Motor neuron (in vitro differentiated cells): ENCODE data around the gene TMEM54. TPM values are rescaled to one million over a fixed set of nuclear protein-coding genes. Genes with fewer than 3 reads are reported as not detected.

Experiments used
- ATAC-seq, 8 experiments: fragments of 200-7000 bp; cut with Tn5 transposase; replicated peaks in 6 of 8; 2 replicates each; pipeline ENCODE4 v1.8.0; 2021; ENCODE audit warnings: mild to moderate bottlenecking in 8 of 8, moderate library complexity in 8 of 8
- H3K27ac ChIP-seq, 2 donors: fragments of 250-450 bp; sonication (Bioruptor Pico); 2 replicates each; pipeline ENCODE4 v1.9.0; 2021; ENCODE audit warnings: antibody characterized with exemption in 2 of 2, mild to moderate bottlenecking in 2 of 2, moderate library complexity in 1 of 2
- H3K4me1 ChIP-seq, 2 donors: fragments of 250-450 bp; sonication (Bioruptor Pico); replicated peaks in 1 of 2; 2 replicates each; pipeline ENCODE4 v1.6.1; 2021; ENCODE audit warnings: antibody characterized with exemption in 2 of 2, mild to moderate bottlenecking in 2 of 2, moderate library complexity in 1 of 2
- H3K4me3 ChIP-seq, 5 donors: fragments of 250-450 bp; sonication (Bioruptor Pico); 2 replicates each; pipeline ENCODE4 v1.9.0; 2021; ENCODE audit warnings: antibody characterized with exemption in 5 of 5, mild to moderate bottlenecking in 5 of 5, moderate library complexity in 4 of 5
- WGBS, 10 experiments: fragments of 450-650 bp; shearing (Covaris generic); methylation state at CpG; one replicate each; pipeline ENCODE4 v1.0.0; 2022; 5-methylcytosine and 5-hydroxymethylcytosine counted together
- in situ Hi-C, 9 experiments: fragments of 400-800 bp; cut with MboI; loops; one replicate each; pipeline ENCODE4 v1.15.0; 2021; ENCODE audit warnings: low sequenced_read_pairs in 9 of 9, low pct_unique_long_range_greater_than_20kb in 2 of 9; ENCODE audit not compliant: unreplicated experiment in 9 of 9
- total RNA-seq, 8 experiments: library from RNA; unstranded; fragments of 300-600 nt; gene quantifications; 2 replicates each; pipeline versions ENCODE4 v1.2.3 to v1.2.4, GENCODE V29; 2022

TMEM54 gene
- total RNA-seq, 8 experiments from 2014 or later = 2.2 to 42.1 (median 8.2) TPM

- ATAC-seq = no peak
- Histone ChIP-seq H3K27ac (no peak overlapping the region), H3K4me3 (no peak overlapping the region), H3K4me1 (no peaks in the 10 kb centered on the region)
- 86 to 100% (median 100%) methylated on average over 1 to 2 of the region's 2 CpGs; no CpG with 5 or more reads in 3 of the 10 experiments for WGBS, 10 experiments
- in situ Hi-C loops = loop anchor here in 1 of 9 experiments (25.0 kb wide), 1 partner anchor 148 kb away; the partner anchor contains the start of gene SYNC
These were observed 41.3 kb downstream of the TMEM54 start for GRCh38 chr1:32859915-32860314.

DNA sequence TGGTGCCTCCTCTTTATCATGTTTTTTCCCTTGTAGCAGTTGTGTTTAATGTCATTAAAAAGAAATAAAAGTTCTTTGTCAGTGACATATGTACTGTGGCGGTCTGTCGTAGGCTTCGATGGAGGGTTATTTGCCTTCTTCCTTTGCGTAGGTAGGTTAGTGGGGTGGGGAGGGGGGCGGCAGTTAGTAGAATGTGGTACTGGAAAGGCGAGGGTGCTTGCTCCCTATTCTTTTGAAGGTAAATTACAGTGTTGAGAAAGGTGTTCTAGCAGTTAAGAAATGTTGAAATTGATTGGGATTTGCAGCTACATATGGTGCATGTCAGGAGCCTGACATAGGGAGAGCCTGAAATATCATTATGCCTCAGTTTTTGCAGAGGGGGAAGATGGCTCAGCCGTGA is 42.4 kb downstream of the TMEM54 start:
- Histone ChIP-seq H3K4me1 (no peaks in the 10 kb centered on the region), H3K4me3 (no peak overlapping the region), H3K27ac (no peak overlapping the region)
- WGBS, 10 experiments = 76 to 96% (median 92%) methylated on average over 4 to 7 of the region's 7 CpGs; no CpG with 5 or more reads in 1 of the 10 experiments
- no peak for ATAC-seq
- in situ Hi-C loops = loop anchor here in 1 of 9 experiments (25.0 kb wide), 1 partner anchor 146 kb away; the partner anchor contains the start of gene SYNC

- WGBS, 10 experiments = 86 to 100% (median 100%) methylated on average over 1 to 2 of the region's 2 CpGs
These were observed 43.1 kb downstream of the TMEM54 start for GRCh38 chr1:32858136-32858535.

GRCh38 chr1:32855861-32856617 is 45.1 kb downstream of the TMEM54 start:
- in situ Hi-C loops = loop anchor here in 1 of 9 experiments (25.0 kb wide), 1 partner anchor 144 kb away; the partner anchor contains the start of gene SYNC
- ATAC-seq = no peak
- H3K4me1 ChIP-seq = no peaks in the 10 kb centered on the region
- no peak overlapping the region for H3K27ac ChIP-seq
- 88 to 99% (median 96%) methylated on average over 6 to 13 of the region's 13 CpGs for WGBS, 10 experiments
- H3K4me3 ChIP-seq = no peak overlapping the region

More at GRCh38 chr1:32858136-32858535, 43.1 kb downstream of the TMEM54 start:
- H3K4me1 ChIP-seq = no peaks in the 10 kb centered on the region
- no peak overlapping the region for H3K27ac ChIP-seq
- ATAC-seq = no peak
- H3K4me3 ChIP-seq = no peak overlapping the region
- in situ Hi-C loops = loop anchor here in 1 of 9 experiments (25.0 kb wide), 1 partner anchor 146 kb away; the partner anchor contains the start of gene SYNC

- Histone ChIP-seq H3K27ac (no peak overlapping the region), H3K4me3 (no peak overlapping the region), H3K4me1 (no peaks in the 10 kb centered on the region)
- peak in 1 of 8 experiments; percentile 49 for ATAC-seq
- in situ Hi-C loops = no loop called here
- 17 to 86% (median 44%) methylated on average over 1 to 2 of the region's 2 CpGs; no CpG with 5 or more reads in 1 of the 10 experiments for WGBS, 10 experiments
These were observed 52.7 kb downstream of the TMEM54 start for GRCh38 chr1:32848354-32849063.

Other genes with a start within 250 kb of the TMEM54 start
- 10 to 100 TPM in 1 of 8 experiments, 1 to 10 TPM in 2, under 1 TPM in 5; 0.24 to 26.0 (median 0.49) TPM for gene SYNC, start 198.6 kb downstream of the TMEM54 start, total RNA-seq
- 100 to 1,000 TPM; 108 to 311 (median 190) TPM for gene YARS1, start 84.0 kb downstream of the TMEM54 start, total RNA-seq
- 10 to 100 TPM; 20.3 to 57.0 (median 32.9) TPM for gene S100PBP, start 83.7 kb downstream of the TMEM54 start, total RNA-seq
- 100 to 1,000 TPM in 1 of 8 experiments, 10 to 100 TPM in 4, 1 to 10 TPM in 3; 1.0 to 297 (median 49.6) TPM for gene FNDC5, start 30.5 kb downstream of the TMEM54 start, total RNA-seq
- 10 to 100 TPM in 4 of 8 experiments, 1 to 10 TPM in 2, under 1 TPM in 2; 0.54 to 22.3 (median 9.0) TPM for gene HPCA, start 14.9 kb downstream of the TMEM54 start, total RNA-seq
- 10 to 100 TPM in 6 of 8 experiments, 1 to 10 TPM in 2; 6.4 to 26.1 (median 22.3) TPM for gene RNF19B, start 63.4 kb upstream of the TMEM54 start, total RNA-seq
- 100 to 1,000 TPM; 105 to 219 (median 163) TPM for gene AK2, start 135.5 kb upstream of the TMEM54 start, total RNA-seq
- gene AZIN2, start 179.8 kb upstream of the TMEM54 start, total RNA-seq = 10 to 100 TPM in 5 of 8 experiments, 1 to 10 TPM in 3; 4.7 to 15.5 (median 11.6) TPM